Caki2 (cell line): ENCODE results near the gene UPF1. TPM values are rescaled to one million over a fixed set of nuclear protein-coding genes. Genes with fewer than 3 reads are reported as not detected.

Experiments used
- total RNA-seq: library from RNA; depleted of rRNA; stranded (reverse); fragments of >200 nt; shearing (Covaris generic); gene quantifications from 2 replicates; pipeline ENCODE4 v1.2.3, GENCODE V29; 2014; ENCODE audit warnings: low replicate concordance; rRNA removed

UPF1 gene
- total RNA-seq, 1 experiment from 2014 or later = 70.9 TPM

Other genes with a start within 250 kb of the UPF1 start
- gene REX1BD, start 243.2 kb upstream of the UPF1 start, total RNA-seq = 189 and 207 TPM in 2 replicates
- gene CRLF1, start 225.2 kb upstream of the UPF1 start, total RNA-seq = 9.8 and 51.0 TPM in 2 replicates
- gene TMEM59L, start 219.1 kb upstream of the UPF1 start, total RNA-seq = 0.14 and 0.90 TPM in 2 replicates
- gene KLHL26, start 194.9 kb upstream of the UPF1 start, total RNA-seq = 4.1 and 11.2 TPM in 2 replicates
- 1.6 and 4.5 TPM in 2 replicates for gene CRTC1, start 148.3 kb upstream of the UPF1 start, total RNA-seq
- gene COMP, start 40.7 kb upstream of the UPF1 start, total RNA-seq = not detected in 2 replicates
- gene CERS1, start 64.2 kb downstream of the UPF1 start, total RNA-seq = 7.7 and 13.1 TPM in 2 replicates
- 596 and 615 TPM in 2 replicates for gene COPE, start 87.4 kb downstream of the UPF1 start, total RNA-seq
- 91.7 and 101 TPM in 2 replicates for gene DDX49, start 87.8 kb downstream of the UPF1 start, total RNA-seq
- gene HOMER3, start 109.3 kb downstream of the UPF1 start, total RNA-seq = 115 and 131 TPM in 2 replicates
- 33.4 and 36.5 TPM in 2 replicates for gene SUGP2, start 201.6 kb downstream of the UPF1 start, total RNA-seq
- 84.8 and 99.9 TPM in 2 replicates for gene ARMC6, start 201.6 kb downstream of the UPF1 start, total RNA-seq
- gene SLC25A42, start 232.0 kb downstream of the UPF1 start, total RNA-seq = 5.1 and 7.8 TPM in 2 replicates